Ishikawa (cell line): ENCODE results near the gene CCL17.

ENCODE experiments used
- CREB1 ChIP-seq: IDR thresholded peaks from 2 replicates; pipeline ENCODE4 v1.6.1; 2012; ENCODE audit warnings: low read depth
- EGR1 ChIP-seq: IDR thresholded peaks from 2 replicates; pipeline ENCODE4 v1.6.1; 2012
- EP300 ChIP-seq: IDR thresholded peaks from 2 replicates; pipeline ENCODE4 v1.6.1; 2012; ENCODE audit warnings: borderline replicate concordance
- FOXM1 ChIP-seq: IDR thresholded peaks from 2 replicates; pipeline ENCODE4 v1.6.1; 2012; ENCODE audit warnings: low read depth, borderline replicate concordance
- MAX ChIP-seq: IDR thresholded peaks from 2 replicates; pipeline ENCODE4 v1.6.1; 2012
- NFIC ChIP-seq: IDR thresholded peaks from 2 replicates; pipeline ENCODE4 v1.6.1; 2012
- RAD21 ChIP-seq: IDR thresholded peaks from 2 replicates; pipeline ENCODE4 v1.6.1; 2012; ENCODE audit warnings: low read depth
- REST ChIP-seq: IDR thresholded peaks from 2 replicates; pipeline ENCODE4 v1.6.1; 2012; ENCODE audit warnings: low read depth, mild to moderate bottlenecking
- TAF1 ChIP-seq: IDR thresholded peaks from 2 replicates; pipeline ENCODE4 v1.6.1; 2012; ENCODE audit warnings: low read depth, mild to moderate bottlenecking
- TCF12 ChIP-seq: IDR thresholded peaks from 2 replicates; pipeline ENCODE4 v1.6.1; 2012; ENCODE audit warnings: low read depth
- TEAD4 ChIP-seq: IDR thresholded peaks from 2 replicates; pipeline ENCODE4 v1.6.1; 2012
- USF1 ChIP-seq: IDR thresholded peaks from 2 replicates; pipeline ENCODE4 v1.6.1; 2012
- YY1 ChIP-seq: IDR thresholded peaks from 2 replicates; pipeline ENCODE4 v1.6.1; 2012; ENCODE audit warnings: low read depth

DNA sequence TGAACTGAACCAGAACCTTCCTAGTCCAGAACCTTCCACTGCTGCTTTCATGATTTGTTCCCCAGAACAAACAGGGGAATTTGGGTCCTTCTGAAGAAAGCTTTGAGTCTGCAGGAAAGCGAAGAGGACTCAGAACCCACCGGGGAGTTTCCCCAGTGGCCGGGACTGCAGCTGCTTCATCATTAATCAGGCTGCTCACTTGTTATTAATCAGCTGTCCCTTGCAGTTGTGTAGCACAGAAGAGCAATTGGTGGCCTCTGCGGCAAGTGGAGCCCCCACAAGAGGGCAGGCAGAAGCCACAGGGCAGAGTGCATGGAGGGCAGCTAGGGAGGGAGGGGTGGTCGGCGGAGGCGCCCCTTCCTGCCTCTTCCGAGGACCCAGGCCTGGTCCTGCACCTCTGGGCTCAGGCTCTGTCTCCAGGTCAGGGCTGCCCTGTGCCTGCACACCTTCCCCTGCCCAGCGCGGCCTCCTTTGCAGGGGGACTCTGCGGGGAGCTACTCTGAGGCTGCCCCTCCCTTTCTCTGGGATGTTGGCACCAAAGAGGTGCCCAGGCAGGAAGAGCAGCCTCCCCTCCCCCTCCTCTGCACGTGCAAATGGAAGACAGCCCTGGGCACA, 6.9 kb downstream of the CCL17 start:
- TF ChIP-seq REST (no peak), MAX (no peak), TAF1 (no peak), NFIC (no peak), YY1 (no peak), RAD21 (no peak), EP300 (no peak), EGR1 (no peak), TCF12 (no peak), TEAD4 (no peak), FOXM1 (no peak), CREB1 (no peak), USF1 (no peak)
